UCSD-AML1 (cell line): ENCODE measurements around the gene NINL.

ENCODE experiments used
- DNase-seq: peaks from one replicate; lab custom pipeline; 2025; ENCODE audit not compliant: unreplicated experiment; lab: John Stamatoyannopoulos, UW

Gene NINL

DNA sequence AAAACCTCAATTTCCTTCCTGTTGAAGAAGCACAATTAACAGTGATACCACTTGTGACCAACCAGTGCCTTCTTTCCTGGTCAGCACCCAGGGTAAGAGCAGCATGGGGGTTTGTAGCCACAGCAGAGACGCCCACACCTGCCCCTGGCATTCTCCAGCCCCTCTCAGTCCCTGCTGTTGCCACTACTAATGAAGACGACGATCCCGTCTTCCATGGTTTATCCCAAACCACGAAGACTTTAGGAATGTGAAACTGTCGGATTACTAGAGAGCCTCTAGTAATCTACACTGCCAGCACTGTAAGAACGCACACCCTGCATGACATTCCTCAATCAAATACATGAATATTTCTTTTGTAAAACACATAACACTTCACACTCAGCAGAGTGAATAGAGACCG is 117.9 kb downstream of the NINL start:
- no peak for DNase-seq

- no peak for DNase-seq
Measured at GRCh38 chr20:25466846-25467245, 118.5 kb downstream of the NINL start.

DNA sequence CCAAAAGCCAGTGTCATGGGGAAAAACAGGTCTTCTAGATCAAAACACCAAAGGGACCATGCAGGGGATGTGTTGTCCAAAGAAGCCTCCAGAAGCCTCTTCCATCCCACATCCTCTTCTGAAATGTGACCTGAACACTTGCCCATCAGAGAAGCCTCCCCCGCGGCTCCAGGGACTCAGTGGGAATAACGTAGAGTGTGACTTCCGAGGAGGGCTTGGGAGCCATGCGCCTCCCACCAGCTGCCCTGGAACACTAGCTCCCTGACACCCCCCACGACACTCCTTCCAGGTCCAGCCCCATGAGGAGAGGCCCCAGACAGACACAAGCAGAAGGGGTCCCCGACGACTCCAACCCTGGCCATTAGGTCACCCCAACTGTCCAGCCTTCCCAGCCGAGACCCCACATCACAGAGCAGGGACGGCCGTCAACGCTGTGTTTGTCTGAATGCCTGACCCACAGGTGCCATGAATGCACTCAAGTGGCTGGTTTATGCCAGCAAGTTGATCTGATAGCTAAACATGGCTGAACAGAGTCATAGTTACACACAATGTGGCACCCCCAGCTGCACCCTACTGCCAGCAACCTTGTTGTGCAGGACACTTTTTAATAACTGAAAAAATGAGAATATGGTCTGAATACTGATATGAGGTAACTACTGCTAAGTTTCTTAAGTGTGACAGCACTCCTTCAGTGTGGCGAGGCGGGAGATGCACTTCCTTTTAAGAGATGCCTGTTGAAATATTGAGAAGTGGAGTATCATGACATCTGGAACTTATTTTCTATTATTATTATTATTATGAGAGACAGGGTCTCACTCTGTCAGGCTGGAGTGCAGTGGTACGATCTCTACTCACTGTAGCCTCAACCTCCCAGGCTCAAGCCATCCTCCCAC is 119.8 kb downstream of the NINL start:
- no peak for DNase-seq

- DNase-seq, result no peak
Measured at GRCh38 chr20:25464501-25465242, 120.7 kb downstream of the NINL start.

GRCh38 chr20:25461786-25462545 is 123.4 kb downstream of the NINL start:
- DNase-seq, result no peak

DNA sequence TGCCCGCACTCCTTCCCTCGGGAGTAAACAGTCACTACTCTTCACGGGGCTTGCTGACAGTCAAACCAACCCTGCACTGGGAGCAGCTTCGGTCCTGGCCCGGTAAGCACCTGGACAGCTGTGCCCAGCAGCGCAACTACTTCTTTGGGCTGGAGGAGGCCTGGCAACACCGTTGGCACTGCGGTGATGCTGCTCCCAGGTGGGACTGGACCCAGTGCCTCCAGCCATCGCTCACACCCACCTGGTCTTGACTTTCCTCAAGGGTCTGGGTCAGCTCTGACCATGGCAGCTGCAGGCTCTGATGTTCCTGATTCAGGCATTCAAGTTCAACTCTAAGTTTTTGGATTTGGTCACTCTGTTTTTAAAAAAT is 124.1 kb downstream of the NINL start:
- no peak for DNase-seq

DNA sequence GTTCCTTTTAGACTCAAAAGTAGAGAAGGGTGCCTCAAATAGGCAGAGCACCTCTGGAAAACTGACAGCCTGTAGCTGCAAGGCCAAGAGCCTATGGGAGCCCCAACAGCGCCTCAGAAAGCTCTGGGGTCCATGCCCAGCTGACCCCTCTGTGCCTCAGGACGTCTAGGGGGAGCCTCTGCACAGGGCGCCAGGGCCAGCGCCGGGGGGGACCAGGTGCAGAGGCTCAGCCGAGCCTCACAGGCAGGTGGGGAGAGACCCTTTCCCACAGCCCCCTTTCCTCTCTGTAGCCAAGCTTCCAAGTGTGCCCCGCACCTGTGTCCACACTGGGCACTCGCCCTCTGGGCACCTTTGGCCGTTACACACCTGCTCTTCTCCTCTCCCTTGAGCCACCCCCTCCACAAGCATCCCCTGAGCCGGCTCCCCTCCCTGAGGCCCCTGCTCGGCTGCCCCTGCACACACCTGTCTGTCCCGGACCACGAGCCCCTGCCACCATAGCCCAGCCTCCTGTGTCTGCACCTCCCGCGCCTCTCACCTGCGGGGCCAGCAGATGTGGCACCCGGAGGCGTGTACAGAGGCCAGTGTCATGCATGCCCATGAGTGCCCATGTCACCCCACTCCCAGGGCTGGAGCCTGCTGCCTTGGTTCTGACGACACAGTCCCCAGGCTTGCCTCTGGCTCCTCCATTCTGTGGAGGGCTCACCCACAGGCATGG is 124.6 kb downstream of the NINL start:
- no peak for DNase-seq

DNA sequence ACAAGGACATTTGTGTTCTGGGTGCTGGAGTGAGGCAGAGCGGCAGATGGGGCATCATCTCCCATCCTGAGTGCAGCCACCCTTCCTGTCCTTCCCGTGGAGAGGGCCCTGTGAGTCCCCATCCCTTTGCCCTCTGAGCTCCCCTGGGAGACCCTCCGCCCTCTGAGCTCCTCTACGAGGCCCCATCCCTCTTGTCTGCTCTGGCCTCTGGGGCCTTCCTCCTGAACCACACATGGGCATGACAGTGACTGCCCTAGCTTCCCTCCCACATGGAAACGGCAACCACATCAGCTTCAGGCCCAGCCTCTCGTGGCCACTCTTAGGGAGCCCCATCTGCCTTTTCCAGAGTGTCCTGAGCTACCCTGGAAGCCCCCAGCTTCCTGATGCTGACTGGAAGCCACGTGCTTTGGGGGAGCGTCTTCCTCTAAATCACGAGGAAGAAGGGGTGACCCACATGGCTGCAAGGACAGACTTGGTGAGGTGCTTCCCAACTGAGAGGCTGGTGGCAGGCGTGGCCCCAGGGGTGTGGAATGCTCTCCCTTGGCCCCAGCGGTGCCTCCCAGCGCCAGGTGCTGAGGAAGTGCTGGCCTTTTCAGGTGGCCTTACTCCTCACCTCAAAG is 125.3 kb downstream of the NINL start:
- no peak for DNase-seq

DNA sequence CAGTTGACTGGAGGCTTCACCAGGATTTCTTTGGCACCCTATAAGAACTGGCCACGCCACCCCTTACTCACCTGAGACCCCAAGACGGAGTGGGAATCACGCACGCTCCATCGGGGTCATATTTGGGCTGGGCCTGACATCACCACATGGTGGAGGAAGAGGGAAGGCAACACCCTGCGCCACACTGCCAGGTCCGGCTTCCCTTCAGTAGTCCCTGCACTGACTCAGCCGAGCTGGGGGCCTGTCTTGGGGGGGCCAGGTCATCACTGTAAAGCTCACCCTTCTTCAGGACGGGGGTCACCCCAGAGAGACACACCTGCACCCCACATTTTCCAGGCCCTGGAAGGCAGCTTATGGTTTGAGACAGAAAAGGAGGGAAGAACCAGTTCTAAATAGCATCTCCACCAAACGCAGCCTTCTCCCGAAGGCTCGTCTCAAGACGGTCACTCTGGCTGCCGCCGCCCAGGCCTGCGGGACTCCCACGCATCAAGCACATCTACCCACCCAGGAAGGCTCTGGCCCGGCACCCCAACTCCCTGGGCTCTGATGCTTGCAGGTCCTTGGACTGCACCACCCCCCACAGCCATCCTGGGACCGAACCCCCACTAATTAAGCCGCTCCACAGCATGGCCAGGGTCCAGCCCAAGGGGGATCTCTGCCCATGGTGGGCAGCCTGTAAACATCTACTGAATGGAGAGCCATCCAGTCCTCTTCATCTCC is 126.1 kb downstream of the NINL start:
- no peak for DNase-seq

DNA sequence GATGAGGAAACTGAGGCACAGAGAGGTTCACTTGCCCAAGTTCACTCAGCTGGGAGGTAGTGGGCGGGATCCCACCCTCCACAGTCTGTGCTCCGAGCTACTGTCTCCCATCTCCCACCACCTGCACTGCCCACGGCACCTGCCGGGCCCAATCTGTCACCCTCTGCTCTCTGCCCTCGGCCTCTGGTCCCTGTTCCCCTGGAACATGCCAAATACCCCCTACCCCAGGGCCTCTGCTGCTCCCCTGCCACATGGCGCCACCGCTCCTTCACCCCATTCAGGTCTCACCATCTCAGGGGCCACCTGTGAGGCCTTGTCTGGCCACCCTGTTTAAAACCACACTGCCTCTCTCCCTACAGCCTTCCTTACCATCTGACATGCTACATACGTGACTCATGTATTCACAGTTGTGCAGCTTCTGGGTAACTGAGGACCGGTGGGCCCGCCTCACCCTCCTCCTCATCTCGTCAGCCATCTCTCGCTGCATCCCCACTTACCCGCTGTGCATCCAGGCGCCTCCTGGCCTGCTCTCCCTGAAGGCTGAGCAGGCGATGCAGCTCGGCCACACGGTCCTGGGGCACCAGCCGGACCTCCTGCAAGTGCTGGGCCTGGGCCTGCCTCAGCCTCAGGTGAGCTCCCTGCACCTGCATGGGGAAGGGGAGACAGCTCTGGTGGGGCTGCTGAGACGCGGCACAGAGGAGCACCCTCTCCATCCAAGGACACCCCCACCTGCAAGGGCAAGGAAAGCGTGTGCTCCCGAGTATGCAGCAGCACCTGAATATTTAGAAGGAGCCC is 127.2 kb downstream of the NINL start:
- no peak for DNase-seq

- DNase-seq, result no peak
Measured at GRCh38 chr20:25454153-25454900, 131.0 kb downstream of the NINL start.

DNA sequence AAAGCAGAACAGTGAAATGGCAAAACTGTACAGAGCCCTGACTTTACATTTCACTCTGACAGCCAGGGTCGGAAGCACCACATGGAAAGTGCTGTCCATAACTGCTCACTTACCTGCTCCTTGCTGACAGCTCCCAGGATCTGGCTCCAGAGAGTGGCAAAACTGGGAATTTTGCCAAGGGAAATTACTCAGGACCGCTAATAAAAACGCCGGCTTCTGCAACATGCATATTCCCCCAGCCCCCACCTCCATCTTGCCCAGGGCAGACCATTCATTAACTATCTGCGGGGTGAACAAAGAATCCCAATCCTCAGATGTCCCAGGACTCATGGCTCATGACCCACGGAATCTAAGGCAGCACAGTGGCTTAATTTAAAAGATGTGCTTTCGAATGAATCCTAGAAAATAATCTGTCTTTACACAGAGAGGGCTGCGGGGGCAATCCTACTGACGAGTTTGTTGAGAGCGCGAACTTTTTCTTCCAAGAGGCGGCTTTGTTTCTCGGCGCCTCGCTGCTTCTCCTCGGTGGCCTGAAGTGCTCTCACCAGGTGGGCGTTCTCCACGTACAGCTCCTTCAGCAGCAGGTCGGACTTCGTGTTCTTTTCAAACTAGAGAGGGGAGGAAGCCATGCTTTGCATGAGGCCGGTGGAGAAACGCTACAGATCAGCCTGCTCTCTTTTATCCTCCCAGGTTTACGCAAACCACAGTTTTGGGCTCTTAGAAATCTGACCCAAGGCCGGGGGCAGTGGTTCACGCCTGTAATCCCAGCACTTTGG is 132.1 kb downstream of the NINL start:
- no peak for DNase-seq

GRCh38 chr20:25452333-25452732 is 133.0 kb downstream of the NINL start:
- DNase-seq, result no peak

DNA sequence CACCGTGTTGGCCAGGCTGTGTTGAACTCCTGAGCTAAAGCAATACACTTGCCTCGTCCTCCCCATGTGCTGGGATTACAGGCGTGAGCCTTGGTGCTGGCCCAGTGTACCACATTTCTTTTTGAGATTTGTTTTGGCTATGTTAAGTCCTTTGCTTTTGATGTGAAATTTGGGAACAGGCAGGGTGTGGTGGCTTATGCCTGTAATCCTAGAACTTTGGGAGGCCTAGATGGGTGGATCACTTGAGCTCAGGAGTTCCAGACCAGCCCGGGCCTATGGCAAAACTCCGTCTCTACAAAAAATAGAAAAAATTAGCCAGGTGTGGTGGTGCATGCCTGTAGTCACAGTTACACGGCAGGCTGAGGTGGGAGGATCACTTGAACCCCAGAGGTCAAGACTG is 137.7 kb downstream of the NINL start:
- no peak for DNase-seq

GRCh38 chr20:25444556-25444955 is 140.8 kb downstream of the NINL start:
- no peak for DNase-seq

DNA sequence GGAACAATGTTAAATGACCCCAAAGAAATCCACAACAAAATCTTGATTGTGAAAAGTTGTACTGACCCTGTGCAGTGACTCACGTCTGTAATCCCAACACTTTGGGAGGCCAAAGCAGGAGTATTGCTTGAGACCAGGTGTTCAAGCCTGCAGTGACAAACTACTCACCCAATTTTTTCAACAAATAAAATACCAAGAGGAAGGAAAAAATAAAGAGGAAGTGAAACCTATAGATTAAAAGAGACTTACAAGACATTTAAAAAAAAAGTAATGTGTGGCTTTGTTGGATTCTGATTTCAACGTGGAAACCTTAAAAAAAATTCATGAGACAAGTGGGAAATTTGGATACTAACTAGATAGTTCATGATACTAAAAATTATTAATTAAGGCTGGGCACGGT is 146.0 kb downstream of the NINL start:
- no peak for DNase-seq

GRCh38 chr20:25437153-25437581 is 148.2 kb downstream of the NINL start:
- no peak for DNase-seq

DNA sequence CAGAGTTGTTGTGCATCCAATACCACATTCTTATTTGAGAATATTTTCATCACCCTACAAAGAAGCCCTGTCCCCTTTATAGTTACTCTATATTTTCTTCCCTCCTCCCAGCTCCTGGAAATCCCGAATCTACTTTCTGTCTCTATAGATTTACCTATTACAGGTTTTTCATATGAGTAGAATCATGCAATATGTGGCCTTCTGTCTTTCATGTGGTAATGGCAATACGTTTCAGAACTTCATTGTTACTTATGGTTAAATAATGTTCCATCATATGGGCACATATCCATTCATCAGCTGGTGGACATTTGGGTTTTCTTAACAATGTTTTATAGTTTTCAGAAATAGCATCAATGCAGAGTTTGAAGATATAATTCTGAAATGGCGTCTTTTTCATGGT is 160.8 kb downstream of the NINL start:
- DNase-seq, result no peak
